Natural killer cell (primary cell): Measurements from ENCODE around the gene GRM4. TPM values are rescaled to one million over a fixed set of nuclear protein-coding genes. Genes with fewer than 3 reads are reported as not detected.

ENCODE experiments used
- ATAC-seq, 3 donors: fragments of 150-1000 bp in 2 of 3; fragments of 200-7000 bp in 1 of 3; cut with Tn5 transposase; 1 replicate in 1 of 3; 2 replicates in 2 of 3; pipeline ENCODE4 v1.10.0; 2021; ENCODE audit warnings: mild to moderate bottlenecking in 2 of 3, moderate library complexity in 2 of 3
- DNase-seq, 2 donors: peaks; one replicate each; pipeline versions ENCODE4 v3.0.0 to v3.0.0-alpha.2; 2013 to 2021; ENCODE audit warnings: mixed read lengths in 1 of 2
- H3K27ac ChIP-seq: one replicate; pipeline ENCODE4 v1.5.1; 2013; ENCODE audit warnings: mild to moderate bottlenecking, low read length
- H3K27me3 ChIP-seq: one replicate; pipeline ENCODE4 v1.6.1; 2013; ENCODE audit warnings: low read length; ENCODE audit not compliant: control insufficient read depth, insufficient read depth
- H3K36me3 ChIP-seq: one replicate; pipeline ENCODE4 v1.6.1; 2013; ENCODE audit warnings: low read length; ENCODE audit not compliant: control insufficient read depth, insufficient read depth
- H3K4me1 ChIP-seq: one replicate; pipeline ENCODE4 v1.6.1; 2013; ENCODE audit warnings: low read length; ENCODE audit not compliant: control insufficient read depth, insufficient read depth
- H3K4me3 ChIP-seq: one replicate; pipeline ENCODE4 v1.5.1; 2013; ENCODE audit warnings: low read length
- H3K9me3 ChIP-seq: one replicate; pipeline ENCODE4 v1.6.1; 2013; ENCODE audit warnings: low read length; ENCODE audit not compliant: control insufficient read depth, insufficient read depth
- H3K27ac Mint-ChIP-seq, 2 donors: one replicate each; pipeline ENCODE4 v1.8.0; 2022; ENCODE audit warnings: mild to moderate bottlenecking in 2 of 2, mixed read lengths in 2 of 2, moderate library complexity in 1 of 2
- H3K27me3 Mint-ChIP-seq, 2 donors: one replicate each; pipeline ENCODE4 v1.8.0; 2022; ENCODE audit warnings: low read depth in 2 of 2, mixed read lengths in 2 of 2
- H3K36me3 Mint-ChIP-seq: one replicate; pipeline ENCODE4 v1.8.0; 2022; ENCODE audit warnings: mixed read lengths
- H3K4me1 Mint-ChIP-seq, 2 donors: one replicate each; pipeline ENCODE4 v1.8.0; 2022; ENCODE audit warnings: mixed read lengths in 2 of 2
- H3K4me3 Mint-ChIP-seq: one replicate; pipeline ENCODE4 v1.8.0; 2022; ENCODE audit warnings: mild to moderate bottlenecking, moderate library complexity, mixed read lengths
- H3K9me3 Mint-ChIP-seq, 2 donors: one replicate each; pipeline ENCODE4 v1.8.0; 2022; ENCODE audit warnings: mixed read lengths in 2 of 2
- CTCF ChIP-seq: fragments of 200-600 bp; IDR thresholded peaks from one replicate; pipeline ENCODE4 v1.8.0; 2022; ENCODE audit warnings: antibody characterized with exemption
- WGBS: methylation state at CpG from one replicate; pipeline ENCODE4 v1.1.7; 2013; ENCODE audit warnings: missing lambda C conversion rate; ENCODE audit not compliant: insufficient coverage; 5-methylcytosine and 5-hydroxymethylcytosine counted together
- intact Hi-C: fragments of 100-400 bp; cut with micrococcal nuclease; formaldehyde crosslinking; loops from one replicate; pipeline ENCODE4 v1.14.2; 2022
- total RNA-seq, 4 donors: library from RNA; stranded (reverse); fragments of 120-200 nt in 1 of 4; gene quantifications; one replicate each; pipeline versions ENCODE4 v1.2.3 to v1.2.4, GENCODE V29; 2013 to 2022

Gene GRM4
- total RNA-seq, 3 donors from 2014 or later (not counting 1 experiment from before 2014, with no cell fraction given) = not detected

GRCh38 chr6:34098045-34098936 lies 47.6 kb downstream of the GRM4 start:
- H3K9me3 ChIP-seq = no peaks in the 10 kb centered on the region
- intact Hi-C loops = no loop called here
- no peak overlapping the region for H3K4me3 ChIP-seq
- H3K4me3 Mint-ChIP-seq = no peak overlapping the region
- H3K27me3 ChIP-seq = no peaks in the 10 kb centered on the region
- no peak for DNase-seq
- no peaks in the 10 kb centered on the region for H3K4me1 ChIP-seq
- H3K9me3 Mint-ChIP-seq = no peaks in the 10 kb centered on the region
- ATAC-seq = no peak
- H3K27ac ChIP-seq = no peak overlapping the region
- H3K27ac Mint-ChIP-seq = no peak overlapping the region
- peaks cover 26 to 32% of the 10 kb centered on the region in 2 donors for H3K27me3 Mint-ChIP-seq
- H3K36me3 ChIP-seq = no peaks in the 10 kb centered on the region
- no peaks in the 10 kb centered on the region for H3K36me3 Mint-ChIP-seq
- H3K4me1 Mint-ChIP-seq = no peaks in the 10 kb centered on the region
- 82% methylated on average over 7 of the region's 8 CpGs for WGBS
- TF ChIP-seq CTCF = no peak

GRCh38 chr6:34096814-34097213 lies 49.1 kb downstream of the GRM4 start:
- no peak overlapping the region for H3K4me3 ChIP-seq
- Mint-ChIP-seq H3K27ac (no peak overlapping the region), H3K4me1 (no peaks in the 10 kb centered on the region), H3K27me3 (peaks cover 24 to 32% of the 10 kb centered on the region in 2 donors), H3K4me3 (no peak overlapping the region), H3K9me3 (no peaks in the 10 kb centered on the region), H3K36me3 (no peaks in the 10 kb centered on the region)
- H3K27ac ChIP-seq = no peak overlapping the region
- no peaks in the 10 kb centered on the region for H3K4me1 ChIP-seq
- no peaks in the 10 kb centered on the region for H3K9me3 ChIP-seq
- TF ChIP-seq CTCF = no peak
- ATAC-seq = no peak
- 76% methylated on average over 4 of the region's 8 CpGs for WGBS
- H3K27me3 ChIP-seq = no peaks in the 10 kb centered on the region
- intact Hi-C loops = no loop called here
- H3K36me3 ChIP-seq = no peaks in the 10 kb centered on the region
- DNase-seq = no peak

- Mint-ChIP-seq H3K27me3 (peaks cover 24 to 32% of the 10 kb centered on the region in 2 donors), H3K4me3 (no peak overlapping the region), H3K36me3 (no peaks in the 10 kb centered on the region), H3K9me3 (no peaks in the 10 kb centered on the region), H3K4me1 (no peaks in the 10 kb centered on the region), H3K27ac (no peak overlapping the region)
- no peak for TF ChIP-seq CTCF
- no peak overlapping the region for H3K27ac ChIP-seq
- no peak overlapping the region for H3K4me3 ChIP-seq
- H3K9me3 ChIP-seq = no peaks in the 10 kb centered on the region
- DNase-seq = no peak
- no peaks in the 10 kb centered on the region for H3K36me3 ChIP-seq
- ATAC-seq = no peak
- WGBS = 58% methylated on average over 5 of the region's 5 CpGs
- no peaks in the 10 kb centered on the region for H3K4me1 ChIP-seq
- H3K27me3 ChIP-seq = no peaks in the 10 kb centered on the region
- intact Hi-C loops = no loop called here
Measured at GRCh38 chr6:34096193-34096592, 49.7 kb downstream of the GRM4 start.
